Neural progenitor cell (in vitro differentiated cells): ENCODE measurements around the gene GOLGA1. TPM values are rescaled to one million over a fixed set of nuclear protein-coding genes. Genes with fewer than 3 reads are reported as not detected.
A peak's percentile ranks its signal among the peaks of the same experiment; 100 is the strongest.
"Not testable (repeated sequence)": the region's sequence is repeated elsewhere in the genome, so short reads cannot be mapped to it uniquely, and the experiment has no call there.

Experiments
- DNase-seq: peaks from one replicate; pipeline ENCODE4 v3.0.0-alpha.2; 2016; ENCODE audit warnings: low spot score
- H2AFZ ChIP-seq: fragments of 200-600 bp; sonication (generic); replicated peaks from 2 replicates; pipeline ENCODE4 v1.6.1; 2016; ENCODE audit warnings: antibody characterized with exemption
- H3F3A ChIP-seq: fragments of 200-600 bp; sonication (generic); 2 replicates; pipeline ENCODE4 v1.6.1; 2016; ENCODE audit warnings: antibody characterized with exemption, low read depth
- H3K27ac ChIP-seq: fragments of 200-600 bp; sonication (generic); 2 replicates; pipeline ENCODE4 v1.5.1; 2016; ENCODE audit warnings: mild to moderate bottlenecking
- H3K27me3 ChIP-seq: fragments of 200-600 bp; sonication (generic); 2 replicates; pipeline ENCODE4 v1.6.1; 2016; ENCODE audit warnings: mild to moderate bottlenecking, moderate library complexity
- H3K36me3 ChIP-seq: fragments of 200-600 bp; sonication (generic); 2 replicates; pipeline ENCODE4 v1.5.1; 2016
- H3K4me1 ChIP-seq: fragments of 200-600 bp; sonication (generic); 2 replicates; pipeline ENCODE4 v1.6.1; 2016; ENCODE audit warnings: mixed run types
- H3K4me2 ChIP-seq: fragments of 200-600 bp; sonication (generic); 2 replicates; pipeline ENCODE4 v1.6.1; 2016
- H3K4me3 ChIP-seq: fragments of 200-600 bp; sonication (generic); 2 replicates; pipeline ENCODE4 v1.5.1; 2016
- H3K79me2 ChIP-seq: fragments of 200-600 bp; sonication (generic); 2 replicates; pipeline ENCODE4 v1.6.1; 2016; ENCODE audit warnings: low read depth
- H3K9ac ChIP-seq: fragments of 200-600 bp; sonication (generic); 2 replicates; pipeline ENCODE4 v1.6.1; 2016
- H3K9me3 ChIP-seq: fragments of 200-600 bp; sonication (generic); 2 replicates; pipeline ENCODE4 v1.5.1; 2016; ENCODE audit warnings: low read depth
- H4K20me1 ChIP-seq: fragments of 200-600 bp; sonication (generic); 2 replicates; pipeline ENCODE4 v1.6.1; 2016; ENCODE audit warnings: low read depth
- H3K27ac Mint-ChIP-seq: 3 replicates; pipeline ENCODE4 v1.8.0; 2021; ENCODE audit warnings: mixed read lengths
- H3K27me3 Mint-ChIP-seq: 2 replicates; pipeline ENCODE4 v1.8.0; 2022; ENCODE audit warnings: low read depth, mild to moderate bottlenecking, inconsistent platforms, moderate library complexity, mixed read lengths; ENCODE audit not compliant: insufficient read depth
- H3K36me3 Mint-ChIP-seq: 3 replicates; pipeline ENCODE4 v1.8.0; 2021; ENCODE audit warnings: mixed read lengths
- H3K4me1 Mint-ChIP-seq: 3 replicates; pipeline ENCODE4 v1.8.0; 2021; ENCODE audit warnings: mixed read lengths
- H3K4me3 Mint-ChIP-seq: 3 replicates; pipeline ENCODE4 v1.8.0; 2021; ENCODE audit warnings: mild to moderate bottlenecking, moderate library complexity, mixed read lengths
- H3K9me3 Mint-ChIP-seq: 3 replicates; pipeline ENCODE4 v1.8.0; 2020; ENCODE audit warnings: mixed read lengths
- CTCF ChIP-seq: fragments of 200-600 bp; sonication (generic); IDR thresholded peaks from 2 replicates; pipeline ENCODE4 v1.5.1; 2017; ENCODE audit warnings: antibody characterized with exemption, mild to moderate bottlenecking
- EZH2 ChIP-seq: fragments of 200-600 bp; sonication (generic); IDR thresholded peaks from 2 replicates; pipeline ENCODE4 v1.6.1; 2017; ENCODE audit warnings: antibody characterized with exemption, mild to moderate bottlenecking, moderate library complexity
- EZH2phosphoT487 ChIP-seq: fragments of 200-600 bp; sonication (generic); IDR thresholded peaks from 2 replicates; pipeline ENCODE4 v1.6.1; 2017; ENCODE audit warnings: antibody characterized with exemption
- total RNA-seq: library from RNA; depleted of rRNA; stranded (reverse); fragments of >200 nt; gene quantifications from 2 replicates; pipeline ENCODE4 v1.2.3, GENCODE V29; 2015; ENCODE audit warnings: low replicate concordance

GOLGA1 gene
- total RNA-seq, 1 donor from 2014 or later: 17.8 TPM

GRCh38 chr9:124841075-124841821 lies 99.6 kb downstream of the GOLGA1 start:
- Histone ChIP-seq H3K27ac (no peak overlapping the region), H2AFZ (peak overlapping the region; percentile 12)

GRCh38 chr9:124840300-124840833 lies 100.5 kb downstream of the GOLGA1 start:
- Histone ChIP-seq H3K4me1 (no peaks in the 10 kb centered on the region), H3K27me3 (no peaks in the 10 kb centered on the region), H4K20me1 (no peaks in the 10 kb centered on the region), H3K4me3 (no peak overlapping the region), H3K4me2 (no peak overlapping the region), H3K9ac (no peak overlapping the region), H3K36me3 (no peaks in the 10 kb centered on the region), H3F3A (no peaks in the 10 kb centered on the region), H3K27ac (no peak overlapping the region), H3K79me2 (no peaks in the 10 kb centered on the region), H3K9me3 (no peaks in the 10 kb centered on the region), H2AFZ (no peak overlapping the region)
- H3K36me3 Mint-ChIP-seq: no peaks in the 10 kb centered on the region
- no peak overlapping the region for H3K4me3 Mint-ChIP-seq
- peaks cover 5% of the 10 kb centered on the region for H3K4me1 Mint-ChIP-seq
- TF ChIP-seq CTCF (peak; percentile 49), EZH2 (no peak), EZH2phosphoT487 (no peak)
- H3K9me3 Mint-ChIP-seq: no peaks in the 10 kb centered on the region
- H3K27me3 Mint-ChIP-seq: peaks cover 7% of the 10 kb centered on the region
- no peak for DNase-seq
- no peak overlapping the region for H3K27ac Mint-ChIP-seq

More at GRCh38 chr9:124841075-124841821, 99.6 kb downstream of the GOLGA1 start:
- H3K79me2 ChIP-seq: no peaks in the 10 kb centered on the region
- no peaks in the 10 kb centered on the region for H3K36me3 Mint-ChIP-seq
- H3K27me3 Mint-ChIP-seq: peaks cover 7% of the 10 kb centered on the region
- H3K4me3 Mint-ChIP-seq: peak overlapping the region; percentile 59
- H3K4me1 Mint-ChIP-seq: peaks cover 9% of the 10 kb centered on the region
- TF ChIP-seq EZH2 (no peak), CTCF (no peak), EZH2phosphoT487 (no peak)
- no peak overlapping the region for H3K4me2 ChIP-seq
- no peaks in the 10 kb centered on the region for H3K9me3 ChIP-seq
- H3K27ac Mint-ChIP-seq: peak overlapping the region; percentile 37
- no peaks in the 10 kb centered on the region for H4K20me1 ChIP-seq
- no peaks in the 10 kb centered on the region for H3F3A ChIP-seq
- DNase-seq: no peak
- no peaks in the 10 kb centered on the region for H3K27me3 ChIP-seq
- H3K36me3 ChIP-seq: no peaks in the 10 kb centered on the region
- no peak overlapping the region for H3K4me3 ChIP-seq
- H3K4me1 ChIP-seq: no peaks in the 10 kb centered on the region
- H3K9ac ChIP-seq: no peak overlapping the region
- H3K9me3 Mint-ChIP-seq: no peaks in the 10 kb centered on the region

GRCh38 chr9:124839612-124840299 lies 101.1 kb downstream of the GOLGA1 start:
- Histone ChIP-seq H3F3A (no peaks in the 10 kb centered on the region), H3K4me1 (no peaks in the 10 kb centered on the region), H3K79me2 (no peaks in the 10 kb centered on the region), H3K4me3 (no peak overlapping the region), H3K9ac (no peak overlapping the region), H2AFZ (peak overlapping the region; percentile 19), H3K36me3 (no peaks in the 10 kb centered on the region), H3K4me2 (no peak overlapping the region), H3K27ac (no peak overlapping the region), H3K9me3 (no peaks in the 10 kb centered on the region), H3K27me3 (no peaks in the 10 kb centered on the region), H4K20me1 (no peaks in the 10 kb centered on the region)
- H3K27ac Mint-ChIP-seq: peak overlapping the region; percentile 89
- H3K9me3 Mint-ChIP-seq: no peaks in the 10 kb centered on the region
- TF ChIP-seq EZH2 (no peak), EZH2phosphoT487 (no peak), CTCF (peak; percentile 58)
- H3K4me1 Mint-ChIP-seq: peaks cover 3% of the 10 kb centered on the region
- H3K4me3 Mint-ChIP-seq: no peak overlapping the region
- DNase-seq: peak; percentile 52
- H3K36me3 Mint-ChIP-seq: no peaks in the 10 kb centered on the region
- peaks cover 7% of the 10 kb centered on the region for H3K27me3 Mint-ChIP-seq

GRCh38 chr9:124838567-124839275 lies 102.2 kb downstream of the GOLGA1 start:
- not testable (repeated sequence) for H3K4me2 ChIP-seq, H3K27ac Mint-ChIP-seq, H3K36me3 Mint-ChIP-seq, H3K79me2 ChIP-seq, H3F3A ChIP-seq, H3K27me3 Mint-ChIP-seq, H3K4me3 Mint-ChIP-seq, H4K20me1 ChIP-seq, H3K36me3 ChIP-seq, H3K9me3 ChIP-seq, DNase-seq, H3K4me1 ChIP-seq, H3K27me3 ChIP-seq, H3K4me1 Mint-ChIP-seq, H3K27ac ChIP-seq, H3K4me3 ChIP-seq, H3K9ac ChIP-seq, H3K9me3 Mint-ChIP-seq, H2AFZ ChIP-seq

GRCh38 chr9:124838132-124838531 lies 102.8 kb downstream of the GOLGA1 start:
- not testable (repeated sequence) for H3K36me3 ChIP-seq, H3K36me3 Mint-ChIP-seq, H3K4me2 ChIP-seq, H3K4me3 Mint-ChIP-seq, DNase-seq, H3K9me3 ChIP-seq, H2AFZ ChIP-seq, H3K9ac ChIP-seq, H3K27ac Mint-ChIP-seq, H3K4me3 ChIP-seq, H3K27me3 ChIP-seq, H3K79me2 ChIP-seq, H3K9me3 Mint-ChIP-seq, H3K27me3 Mint-ChIP-seq, H3K27ac ChIP-seq, H3K4me1 Mint-ChIP-seq, H3F3A ChIP-seq, H4K20me1 ChIP-seq, H3K4me1 ChIP-seq
